Mesenteric fat pad (tissue), 1 donor: ENCODE data around the gene LAS1L. TPM values are rescaled to one million over a fixed set of nuclear protein-coding genes. Genes with fewer than 3 reads are reported as not detected.
"Not testable (repeated sequence)": the region's sequence is repeated elsewhere in the genome, so short reads cannot be mapped to it uniquely, and the experiment has no call there.

Source experiments
- DNase-seq: peaks from one replicate; pipeline ENCODE4 v3.0.0-alpha.2; 2020; ENCODE audit warnings: low spot score
- long read RNA-seq: library from polyadenylated mRNA; unstranded; transcript quantifications from one replicate; pipeline ENCODE4 v2.0.0, GENCODE V29; 2020
- total RNA-seq: library from RNA; stranded (reverse); fragmentation: NEBNext Ultra II Directional; extraction: Animal tissue kit (Norgen Biotek cat#: 25700); gene quantifications from one replicate; pipeline ENCODE4 v1.2.1, GENCODE V29; 2021
- donor health status: DM: yes; HTN: yes; CAD: no.

Gene LAS1L
- total RNA-seq: 23.2 TPM
- long read RNA-seq, transcript LAS1L-202 (13 exons, 2,386 nt): major isoform, 58 of 166 reads
- long read RNA-seq, transcript LAS1L-203 (14 exons, 2,439 nt): minor isoform, 26 of 166 reads
- long read RNA-seq, partial matches to known transcripts: 48 of 166 reads
- long read RNA-seq, other reads (novel, unspliced or antisense): 34 of 166 reads

DNA sequence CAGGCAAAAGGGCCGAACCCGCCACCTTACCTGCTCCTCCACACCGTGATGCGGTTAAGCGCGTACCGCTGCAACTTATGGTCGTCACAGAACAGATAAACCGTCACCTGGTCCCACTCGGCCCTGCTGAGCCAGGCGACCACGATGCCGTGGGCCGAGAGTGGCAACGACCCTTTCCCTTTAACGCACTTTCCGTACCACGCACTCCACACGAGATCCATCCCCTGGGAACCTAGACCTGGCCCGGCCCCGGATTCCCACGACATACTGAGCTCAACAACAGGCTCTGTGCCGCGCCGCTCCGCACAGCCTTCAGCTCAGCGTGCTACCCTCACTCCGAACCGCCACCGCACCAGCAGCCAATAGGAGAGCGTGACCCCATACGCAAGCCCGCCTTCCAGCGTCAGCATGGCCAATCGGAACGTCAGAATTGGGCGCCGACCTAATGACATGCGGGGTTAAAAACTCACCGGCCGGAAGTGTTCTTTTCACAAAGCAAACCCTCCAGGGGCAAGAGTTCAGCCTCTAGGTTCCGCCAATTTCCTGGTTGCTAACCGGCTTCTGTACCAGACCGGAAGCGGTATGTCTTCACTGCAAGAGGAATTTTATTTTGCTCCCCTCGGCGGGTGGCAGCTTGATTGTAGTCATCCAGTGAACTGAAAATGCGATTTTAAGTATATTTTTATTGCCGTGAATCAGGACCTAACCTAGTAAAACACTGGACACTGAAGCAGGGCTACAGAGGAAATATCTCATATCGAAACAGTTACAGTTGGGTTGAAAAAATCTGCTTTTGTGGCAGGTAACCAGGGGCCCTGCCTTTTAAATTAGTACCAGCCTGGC, at the start of gene LAS1L:
LAS1L (minus strand) TSS at position 338 of the 843 bp plus-strand sequence; CDS start at position 266, 72 bp downstream.
- peak; percentile 93 for DNase-seq

- DNase-seq: peak; percentile 8
Measured at GRCh38 chrX:65582450-65583082, 48.0 kb upstream of the LAS1L start.

GRCh38 chrX:65581661-65582339, 47.2 kb upstream of the LAS1L start:
- DNase-seq: peak; percentile 51

DNA sequence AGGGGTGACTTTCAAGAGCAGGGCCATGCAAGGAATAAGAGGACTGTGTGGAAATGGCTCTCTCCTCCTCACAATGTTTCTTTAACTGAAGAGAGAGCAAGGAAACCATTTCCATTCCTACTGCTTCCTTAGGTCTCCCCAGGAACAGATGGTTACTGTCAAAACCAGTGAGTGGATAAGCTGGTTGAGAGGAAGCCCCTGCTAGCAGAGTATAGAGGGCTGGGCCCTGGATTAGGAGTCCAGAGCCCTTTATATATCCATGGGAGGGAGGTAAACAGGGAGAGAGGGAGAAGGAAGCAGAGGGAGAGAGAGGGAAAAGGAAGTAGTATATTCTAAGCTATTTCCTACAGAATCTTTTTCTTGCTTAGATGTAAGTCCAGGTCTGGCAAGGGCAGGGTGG, 43.8 kb upstream of the LAS1L start:
- peak; percentile 22 for DNase-seq

- no peak for DNase-seq
Measured at GRCh38 chrX:65576160-65576559, 41.6 kb upstream of the LAS1L start.

DNA sequence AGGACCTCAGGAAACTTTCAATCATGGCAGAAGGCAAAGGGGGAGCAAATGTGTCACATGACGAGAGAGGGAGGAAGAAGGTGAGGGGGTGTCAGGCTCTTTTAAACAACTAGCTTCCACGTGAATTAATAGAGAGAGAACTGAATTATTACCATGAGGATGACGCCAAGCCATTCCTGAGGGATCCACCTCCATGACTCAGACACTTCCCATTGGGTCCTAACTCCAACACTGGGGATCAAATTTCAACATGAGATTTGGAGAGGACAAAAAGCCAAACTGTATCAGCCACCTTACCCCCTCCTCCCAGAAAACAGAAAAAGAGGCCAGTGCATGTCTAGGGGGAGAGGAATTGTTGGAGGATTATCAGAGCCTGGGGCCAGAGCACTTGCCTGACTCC, 40.4 kb upstream of the LAS1L start:
- DNase-seq: peak; percentile 11

GRCh38 chrX:65574356-65574755, 39.8 kb upstream of the LAS1L start:
- peak; percentile 16 for DNase-seq

GRCh38 chrX:65572971-65573370, 38.4 kb upstream of the LAS1L start:
- peak; percentile 59 for DNase-seq

- DNase-seq: not testable (repeated sequence)
Measured at GRCh38 chrX:65562850-65563249, 28.3 kb upstream of the LAS1L start.

DNA sequence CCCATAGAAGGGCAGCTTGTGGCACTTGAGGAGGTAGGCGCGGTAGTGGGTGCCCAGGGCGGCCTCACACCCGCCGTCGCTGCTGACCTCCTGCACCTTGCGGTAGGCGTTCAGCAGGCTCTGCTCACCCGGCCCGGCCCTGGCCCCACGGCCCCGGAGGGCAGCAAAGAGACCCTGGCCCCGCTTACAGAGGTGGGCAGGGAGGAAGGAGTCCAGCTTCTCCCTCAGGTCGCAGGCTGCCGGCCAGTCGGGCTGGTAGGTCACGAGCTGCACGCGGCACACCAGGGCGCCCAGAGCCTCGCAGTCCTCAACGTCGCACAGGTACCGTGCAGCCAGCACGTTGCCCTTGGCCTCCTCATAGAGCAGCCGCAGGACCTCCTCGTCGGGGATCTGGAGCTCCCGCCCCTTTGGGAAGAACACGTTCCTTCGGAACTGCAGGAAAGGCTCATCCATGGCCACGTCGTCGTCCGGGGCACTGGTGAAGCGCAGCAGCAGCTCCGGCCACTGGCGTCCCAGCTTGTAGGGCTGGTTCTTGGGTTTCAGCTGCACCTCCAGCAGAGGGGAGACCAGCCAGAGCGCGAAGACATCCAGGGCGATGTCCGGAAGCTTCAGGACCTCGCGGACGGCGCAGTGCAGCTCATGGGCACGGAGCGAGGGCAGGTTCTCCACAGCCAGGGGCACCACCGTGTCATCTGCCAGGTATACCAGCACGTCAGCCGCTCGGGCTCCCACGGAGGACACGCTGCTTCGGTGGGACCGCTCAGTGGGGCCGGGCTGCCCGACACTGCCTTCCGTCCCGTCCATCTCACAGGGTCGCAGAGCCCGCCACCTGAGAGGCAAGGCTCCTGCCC, 17.1 kb upstream of the LAS1L start:
- no peak for DNase-seq

DNA sequence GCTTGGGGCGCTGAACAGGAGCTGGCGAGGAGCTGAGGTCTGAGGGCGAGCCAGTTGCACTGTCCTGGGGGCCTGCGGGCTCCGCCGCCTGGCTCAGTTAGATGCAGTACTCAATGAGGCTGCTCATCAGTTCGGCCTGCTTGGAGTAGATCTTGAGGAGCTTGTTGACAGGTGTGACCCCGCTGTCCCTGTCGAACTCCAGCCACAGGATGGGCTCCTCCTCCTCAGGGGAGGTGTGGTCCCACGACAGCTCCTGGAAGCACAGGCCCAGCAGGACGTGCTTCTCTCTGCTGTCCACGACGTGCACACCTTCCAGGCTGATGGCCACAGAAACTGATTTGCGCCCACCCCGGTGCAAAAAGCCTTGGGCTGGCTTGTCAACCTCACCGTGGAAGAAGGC, 16.5 kb upstream of the LAS1L start:
- no peak for DNase-seq

DNA sequence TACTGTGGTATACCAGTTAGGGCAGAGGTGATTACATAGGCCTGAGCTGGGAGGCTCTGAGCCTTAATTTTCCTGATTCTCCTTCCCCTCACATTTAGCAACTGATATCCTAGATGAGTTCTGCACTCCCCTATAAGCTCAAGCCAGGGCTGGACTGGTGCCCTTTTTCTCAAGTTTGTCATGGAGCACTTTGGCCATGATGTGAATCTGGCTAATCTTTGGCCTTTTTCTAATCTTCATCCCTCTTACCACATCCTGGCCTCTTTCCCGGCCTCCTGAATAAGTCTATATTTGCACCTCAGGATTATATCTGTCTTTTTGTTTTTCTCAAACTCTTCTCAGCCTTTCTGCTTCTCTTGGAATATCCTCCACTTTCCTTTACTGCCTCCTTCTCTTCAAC, 10.9 kb upstream of the LAS1L start:
- no peak for DNase-seq

DNA sequence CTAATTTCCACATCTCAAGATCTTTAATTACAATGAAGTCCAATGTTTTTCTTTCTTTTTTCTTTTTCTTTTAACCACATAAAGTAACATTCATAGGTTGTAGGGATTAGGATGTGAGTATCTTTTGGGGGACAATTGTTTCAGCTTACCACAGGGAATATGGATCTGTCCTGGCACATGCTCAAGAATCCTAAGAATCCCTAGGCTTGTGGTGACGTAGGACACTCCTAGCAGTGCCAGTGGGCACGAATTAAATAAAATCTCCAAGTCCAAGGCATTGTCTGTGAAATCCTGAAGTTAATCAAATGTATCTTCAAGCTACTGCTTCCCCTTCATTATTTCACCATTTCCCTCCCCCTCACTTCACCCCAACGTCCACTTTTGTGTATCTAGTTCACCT, 2.6 kb upstream of the LAS1L start:
- DNase-seq: no peak

DNA sequence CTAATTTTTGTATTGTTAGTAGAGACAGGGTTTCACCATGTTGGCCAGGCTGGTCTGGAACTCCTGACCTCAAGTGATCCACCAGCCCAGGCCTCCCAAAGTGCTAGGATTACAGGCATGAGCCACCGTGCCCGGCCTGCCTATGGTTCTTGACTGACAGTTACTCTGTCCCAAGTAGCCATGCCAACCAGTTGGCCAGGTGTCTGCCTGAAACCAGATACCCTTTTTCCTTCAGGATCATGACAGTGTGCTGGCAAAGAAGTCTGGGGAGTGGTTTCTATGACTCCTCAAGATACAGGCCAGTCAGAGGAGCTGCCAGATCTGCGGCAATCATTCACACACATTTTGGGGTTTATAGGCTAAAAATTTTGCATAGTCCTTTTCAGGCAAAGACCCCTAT, 1.7 kb upstream of the LAS1L start:
- no peak for DNase-seq

DNA sequence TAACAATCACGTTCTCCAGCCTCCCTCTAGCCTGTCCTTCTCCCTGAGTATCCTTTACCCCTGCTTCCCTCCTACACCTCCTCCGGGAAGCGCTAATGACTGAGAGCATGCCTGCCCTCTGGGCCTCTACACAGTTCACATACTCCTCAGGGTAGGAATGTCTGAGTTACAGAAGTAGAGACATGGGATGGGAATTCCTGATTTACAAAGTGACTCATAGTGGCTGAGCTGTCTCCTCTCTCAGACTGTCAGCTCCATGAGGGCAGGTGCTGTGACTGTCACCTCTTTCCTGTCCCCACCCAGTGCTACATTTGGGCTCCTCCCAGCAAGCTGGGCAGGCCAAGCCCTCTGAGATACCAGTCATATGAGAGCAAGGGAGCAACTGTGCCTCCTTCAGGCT, 2.6 kb downstream of the LAS1L start:
- DNase-seq: no peak

- DNase-seq: no peak
Measured at GRCh38 chrX:65528705-65529340, 5.8 kb downstream of the LAS1L start.

- DNase-seq: no peak
Measured at GRCh38 chrX:65528293-65528692, 6.3 kb downstream of the LAS1L start.

DNA sequence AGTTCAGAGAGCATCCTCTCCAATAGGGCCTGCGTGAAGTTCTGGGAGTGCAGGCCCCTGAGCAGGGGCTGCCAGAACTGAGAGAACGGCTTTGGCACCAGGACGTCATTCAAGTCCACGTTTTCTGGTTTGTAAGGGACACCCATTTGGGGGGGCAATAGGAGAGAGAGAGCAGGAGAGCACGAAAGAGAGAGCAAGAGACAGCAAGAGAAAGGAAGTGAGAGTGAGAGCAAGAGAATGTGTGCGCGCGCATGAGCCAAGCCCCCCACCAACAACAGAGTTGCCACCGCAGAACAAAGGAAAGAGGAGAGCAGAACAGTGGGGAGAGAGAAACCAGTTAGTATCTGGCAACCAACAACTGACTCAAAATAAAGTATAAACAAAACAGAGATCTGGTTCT, 10.4 kb downstream of the LAS1L start:
- DNase-seq: no peak

GRCh38 chrX:65522739-65523372, 11.7 kb downstream of the LAS1L start:
- no peak for DNase-seq

DNA sequence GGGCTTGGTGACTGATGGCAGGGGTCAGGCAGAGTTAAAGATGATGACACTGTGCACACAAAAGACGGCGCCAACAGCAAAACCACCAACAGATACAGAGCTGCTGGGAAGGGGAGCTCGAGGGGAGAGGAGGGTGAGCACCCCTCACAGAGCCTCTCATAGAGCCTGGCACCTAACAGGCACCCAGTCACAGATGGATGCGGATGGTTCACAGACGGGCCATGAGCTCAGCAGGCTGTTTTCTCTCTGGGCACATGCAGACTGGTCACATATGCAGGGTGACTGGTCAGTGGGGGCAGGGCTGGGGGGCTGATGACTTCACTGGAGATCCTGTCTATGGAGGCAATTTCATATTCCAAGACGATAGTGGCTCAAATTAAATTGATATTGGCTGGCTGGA, 15.1 kb downstream of the LAS1L start:
- DNase-seq: not testable (repeated sequence)
